ENCODE results near the gene TUBA1B. TPM values are rescaled to one million over a fixed set of nuclear protein-coding genes. Genes with fewer than 3 reads are reported as not detected.

The TUBA1B gene
- total RNA-seq, 1 donor from 2014 or later, result 1,333 TPM

DNA sequence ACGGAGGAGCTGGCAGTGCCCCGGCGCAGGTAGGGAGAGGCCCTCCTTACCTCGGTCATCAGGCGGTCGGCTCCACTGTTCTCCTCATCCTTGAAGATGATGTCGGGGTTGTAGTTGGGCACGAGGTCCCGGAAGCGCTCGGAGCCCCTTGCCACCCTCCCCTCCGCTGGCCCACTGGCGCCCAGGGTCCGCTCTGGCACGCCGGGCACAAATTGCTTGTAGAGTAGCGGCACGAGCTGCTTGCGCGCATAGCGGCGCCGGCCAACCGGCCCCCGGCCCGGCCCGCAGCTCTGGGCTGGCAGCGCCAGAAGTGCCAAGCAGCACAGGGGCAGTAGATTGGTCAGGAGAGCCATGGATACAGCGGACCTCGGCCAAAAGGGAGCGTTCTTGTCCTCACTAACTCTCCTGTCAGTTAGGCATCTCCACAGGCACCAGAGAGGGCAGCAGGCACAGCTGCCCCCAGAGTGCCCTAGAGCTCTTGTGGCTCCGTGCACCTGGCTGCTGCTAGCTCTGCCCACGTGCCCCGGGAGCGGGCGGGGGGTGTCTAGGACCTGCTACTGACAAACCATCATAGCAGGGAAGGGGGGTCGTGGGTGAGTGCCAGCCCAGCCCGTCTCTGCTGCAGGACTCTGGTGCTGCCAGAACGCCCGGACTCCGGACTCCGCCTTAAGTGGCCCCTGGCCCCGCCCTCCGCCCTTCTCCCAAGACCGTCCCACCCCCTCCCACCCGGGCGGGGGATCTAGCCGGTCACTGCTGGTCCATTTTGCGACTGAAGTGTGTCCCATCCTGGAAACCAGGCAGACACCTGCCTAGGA is 36.8 kb downstream of the TUBA1B start, which contains the start of gene DHH:
Gene DHH (minus strand): TSS at position 642 of the 815 bp plus-strand sequence. CDS start 289 bp downstream, at position 353.
- peaks cover 10% of the 10 kb centered on the region for H3K27me3 ChIP-seq
- H3K9me3 ChIP-seq, result no peaks in the 10 kb centered on the region
- H3K36me3 ChIP-seq, result peaks cover 30 to 31% of the 10 kb centered on the region in 2 donors
- DNase-seq (ENCODE audit: low spot score in 2 of 2), result no peak
- H3K4me1 ChIP-seq, result peaks cover 16 to 32% of the 10 kb centered on the region in 2 donors
- no peak within 1 kb of the TSS for H3K27ac ChIP-seq
- intact Hi-C loops (cut with DNase I), result no loop called here
- peak within 1 kb of the TSS; percentile 24 to 51 for H3K4me3 ChIP-seq
- TF ChIP-seq, protein P1, sequence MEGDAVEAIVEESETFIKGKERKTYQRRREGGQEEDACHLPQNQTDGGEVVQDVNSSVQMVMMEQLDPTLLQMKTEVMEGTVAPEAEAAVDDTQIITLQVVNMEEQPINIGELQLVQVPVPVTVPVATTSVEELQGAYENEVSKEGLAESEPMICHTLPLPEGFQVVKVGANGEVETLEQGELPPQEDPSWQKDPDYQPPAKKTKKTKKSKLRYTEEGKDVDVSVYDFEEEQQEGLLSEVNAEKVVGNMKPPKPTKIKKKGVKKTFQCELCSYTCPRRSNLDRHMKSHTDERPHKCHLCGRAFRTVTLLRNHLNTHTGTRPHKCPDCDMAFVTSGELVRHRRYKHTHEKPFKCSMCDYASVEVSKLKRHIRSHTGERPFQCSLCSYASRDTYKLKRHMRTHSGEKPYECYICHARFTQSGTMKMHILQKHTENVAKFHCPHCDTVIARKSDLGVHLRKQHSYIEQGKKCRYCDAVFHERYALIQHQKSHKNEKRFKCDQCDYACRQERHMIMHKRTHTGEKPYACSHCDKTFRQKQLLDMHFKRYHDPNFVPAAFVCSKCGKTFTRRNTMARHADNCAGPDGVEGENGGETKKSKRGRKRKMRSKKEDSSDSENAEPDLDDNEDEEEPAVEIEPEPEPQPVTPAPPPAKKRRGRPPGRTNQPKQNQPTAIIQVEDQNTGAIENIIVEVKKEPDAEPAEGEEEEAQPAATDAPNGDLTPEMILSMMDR (IDR thresholded peaks at IDR 0.05), result no peak

DNA sequence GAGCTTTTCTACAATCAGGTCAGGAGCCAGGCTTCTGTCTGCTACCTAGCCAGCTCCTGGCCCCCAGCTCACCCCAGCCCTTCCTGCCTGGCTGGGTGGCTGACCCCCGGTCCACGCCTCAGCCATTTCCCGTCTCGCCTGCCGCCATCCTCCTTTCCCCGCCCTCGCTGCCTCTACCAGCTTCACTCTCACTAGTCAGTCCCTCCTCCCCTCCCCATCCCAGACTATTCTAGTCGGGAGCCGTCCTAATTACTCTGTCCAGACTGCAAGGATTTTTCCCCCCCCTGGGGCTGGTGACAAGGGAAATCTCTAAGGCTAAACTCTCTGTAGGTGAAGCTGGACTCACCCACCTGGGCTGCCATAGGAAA is 37.4 kb downstream of the TUBA1B start:
- intact Hi-C loops (cut with DNase I), result no loop called here
- Histone ChIP-seq H3K4me3 (peak overlapping the region; percentile 24 to 51), H3K27ac (no peak overlapping the region), H3K27me3 (peaks cover 10% of the 10 kb centered on the region), H3K9me3 (no peaks in the 10 kb centered on the region), H3K36me3 (peaks cover 24 to 25% of the 10 kb centered on the region in 2 donors), H3K4me1 (peaks cover 16 to 33% of the 10 kb centered on the region in 2 donors)
- TF ChIP-seq, protein P1 (IDR thresholded peaks at IDR 0.05), result no peak
- DNase-seq (ENCODE audit: low spot score in 2 of 2), result no peak

DNA sequence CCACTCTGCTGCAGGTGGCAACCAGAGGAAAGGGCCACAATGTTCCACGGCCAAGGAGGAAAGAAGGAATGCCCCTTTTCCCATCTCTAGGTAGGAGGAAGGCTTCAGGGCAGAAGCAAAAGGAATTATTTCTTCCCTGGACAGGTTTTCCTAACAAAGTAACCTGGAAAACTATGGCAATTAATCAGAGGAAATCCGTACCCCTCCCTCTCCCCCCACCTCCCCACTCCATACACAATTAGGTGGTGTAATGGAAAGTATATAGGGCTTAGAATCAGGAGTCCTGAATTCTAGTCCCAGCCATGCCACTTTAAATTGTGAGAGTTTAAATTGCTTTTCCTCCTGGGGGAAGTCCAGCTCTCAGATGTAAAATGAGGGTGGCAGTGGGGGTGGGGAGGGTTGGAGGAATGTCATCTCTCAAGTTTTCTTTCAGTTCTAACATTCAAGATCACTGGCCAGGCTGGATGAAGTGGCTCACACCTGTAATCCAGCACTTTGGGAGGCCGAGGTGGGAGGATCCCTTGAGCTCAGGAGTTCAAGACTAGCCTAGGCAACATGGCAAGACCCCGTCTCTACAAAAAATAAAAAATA is 38.3 kb downstream of the TUBA1B start:
- DNase-seq (ENCODE audit: low spot score in 2 of 2), result no peak
- Histone ChIP-seq H3K4me1 (peaks cover 16 to 33% of the 10 kb centered on the region in 2 donors), H3K27ac (no peak overlapping the region), H3K36me3 (peaks cover 15 to 16% of the 10 kb centered on the region in 2 donors), H3K27me3 (peaks cover 10% of the 10 kb centered on the region), H3K9me3 (no peaks in the 10 kb centered on the region), H3K4me3 (no peak overlapping the region)
- intact Hi-C loops (cut with DNase I), result no loop called here
- TF ChIP-seq, protein P1 (IDR thresholded peaks at IDR 0.05), result no peak

DNA sequence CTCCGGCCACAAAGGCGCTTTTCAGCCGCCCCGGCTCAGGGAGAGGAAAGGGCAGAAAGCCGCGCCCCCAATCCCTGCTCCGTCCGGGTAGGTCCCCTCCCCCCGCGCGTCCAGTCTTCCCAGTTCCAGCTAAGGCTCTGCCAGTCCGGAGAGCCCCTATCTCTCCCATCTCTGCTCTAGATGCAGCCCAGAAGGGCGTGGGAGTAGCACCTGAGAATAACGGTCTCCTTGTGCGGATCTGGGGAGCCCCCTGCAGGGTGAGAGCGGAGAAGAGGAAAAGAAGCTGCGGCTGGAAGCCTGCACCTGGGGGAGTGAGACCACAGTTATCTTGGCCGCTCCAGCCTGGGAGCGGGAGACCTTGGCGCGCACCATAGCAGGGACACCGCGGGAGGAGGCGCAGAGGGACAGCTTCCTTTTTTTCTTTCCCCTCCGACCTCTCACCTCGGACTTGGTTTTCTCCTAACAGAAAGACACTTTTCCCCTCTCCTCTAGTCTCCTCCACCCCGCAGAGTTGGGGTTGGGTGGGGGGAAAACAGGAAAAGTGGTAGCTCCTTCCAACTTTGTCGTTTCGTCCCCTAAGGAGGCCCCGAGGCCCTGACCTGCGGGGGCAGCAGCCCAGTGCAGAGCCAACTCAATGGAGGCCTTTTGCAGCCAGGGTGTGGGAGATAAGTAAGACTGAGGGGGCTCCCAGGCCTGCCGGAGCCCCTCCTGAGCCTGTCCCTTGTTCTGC is 38.9 kb downstream of the TUBA1B start:
- TF ChIP-seq, protein P1 (IDR thresholded peaks at IDR 0.05), result peak in 2 of 3 experiments; percentile 16 to 19
- DNase-seq (ENCODE audit: low spot score in 2 of 2), result no peak
- no peak overlapping the region for H3K27ac ChIP-seq
- intact Hi-C loops (cut with DNase I), result no loop called here
- H3K36me3 ChIP-seq, result peaks cover 8 to 10% of the 10 kb centered on the region in 2 donors
- H3K4me1 ChIP-seq, result peaks cover 16 to 33% of the 10 kb centered on the region in 2 donors
- no peaks in the 10 kb centered on the region for H3K9me3 ChIP-seq
- peak overlapping the region; percentile 16 to 46 for H3K4me3 ChIP-seq
- H3K27me3 ChIP-seq, result peaks cover 10% of the 10 kb centered on the region

DNA sequence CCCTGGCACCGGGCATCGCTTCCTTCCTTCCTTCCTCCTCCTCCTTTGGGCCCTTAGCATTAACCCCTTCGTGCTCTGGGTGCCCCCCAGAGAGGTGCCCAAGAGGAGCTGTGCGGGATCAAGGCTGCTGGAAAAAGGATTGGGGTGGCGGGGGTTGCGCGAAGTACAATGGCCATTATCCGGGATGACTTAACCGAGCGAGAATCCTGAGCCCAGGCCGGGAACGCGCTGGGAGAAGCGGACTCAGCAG is 39.4 kb downstream of the TUBA1B start:
- TF ChIP-seq, protein P1 (IDR thresholded peaks at IDR 0.05), result no peak
- no peak overlapping the region for H3K27ac ChIP-seq

More for the DNA sequence above, 39.4 kb downstream of the TUBA1B start:
- peaks cover 16 to 33% of the 10 kb centered on the region in 2 donors for H3K4me1 ChIP-seq
- peak overlapping the region; percentile 16 to 46 for H3K4me3 ChIP-seq
- intact Hi-C loops (cut with DNase I), result no loop called here
- H3K9me3 ChIP-seq, result no peaks in the 10 kb centered on the region
- H3K27me3 ChIP-seq, result peaks cover 10% of the 10 kb centered on the region
- DNase-seq (ENCODE audit: low spot score in 2 of 2), result no peak
- H3K36me3 ChIP-seq, result peaks cover 4 to 5% of the 10 kb centered on the region in 2 donors
